GM23338 (cell line): ENCODE measurements around the gene GATA5. TPM values are rescaled to one million over a fixed set of nuclear protein-coding genes. Genes with fewer than 3 reads are reported as not detected.

Experiments used
- ATAC-seq: fragments of 200-7000 bp; cut with Tn5 transposase; 3 replicates; pipeline ENCODE4 v1.9.1; 2020
- DNase-seq: peaks from one replicate; pipeline ENCODE4 v3.0.0-alpha.2; 2015; ENCODE audit warnings: low spot score
- H2AFZ ChIP-seq: fragments of 200-600 bp; sonication (generic); 2 replicates; pipeline ENCODE4 v1.8.0; 2016; ENCODE audit warnings: antibody characterized with exemption, mild to moderate bottlenecking, moderate library complexity
- H3F3A ChIP-seq: fragments of 200-600 bp; sonication (generic); replicated peaks from 2 replicates; pipeline ENCODE4 v1.8.0; 2017; ENCODE audit warnings: antibody characterized with exemption, mixed run types, low read depth
- H3K27ac ChIP-seq: fragments of 200-600 bp; sonication (generic); 2 replicates; pipeline ENCODE4 v1.6.1; 2016; ENCODE audit warnings: low read depth
- H3K27me3 ChIP-seq: fragments of 200-600 bp; sonication (generic); 2 replicates; pipeline ENCODE4 v1.8.0; 2016; ENCODE audit warnings: mild to moderate bottlenecking, mixed run types, moderate library complexity; ENCODE audit not compliant: insufficient read depth
- H3K36me3 ChIP-seq: fragments of 200-600 bp; sonication (generic); 2 replicates; pipeline ENCODE4 v1.8.0; 2016; ENCODE audit warnings: mild to moderate bottlenecking; ENCODE audit not compliant: insufficient read depth
- H3K4me1 ChIP-seq: fragments of 200-600 bp; sonication (generic); 2 replicates; pipeline ENCODE4 v1.8.0; 2016; ENCODE audit warnings: mild to moderate bottlenecking, moderate library complexity; ENCODE audit not compliant: insufficient read depth
- H3K4me2 ChIP-seq: fragments of 200-600 bp; sonication (generic); 2 replicates; pipeline ENCODE4 v1.7.1; 2017; ENCODE audit warnings: mixed run types
- H3K4me3 ChIP-seq: fragments of 200-600 bp; sonication (generic); 2 replicates; pipeline ENCODE4 v1.6.1; 2016; ENCODE audit warnings: mixed run types
- H3K79me2 ChIP-seq: fragments of 200-600 bp; sonication (generic); replicated peaks from 2 replicates; pipeline ENCODE4 v1.8.0; 2017; ENCODE audit warnings: mild to moderate bottlenecking; ENCODE audit not compliant: insufficient read depth
- H3K9me2 ChIP-seq: fragments of 200-600 bp; sonication (generic); 2 replicates; pipeline ENCODE4 v1.8.0; 2017; ENCODE audit not compliant: insufficient read depth
- H4K20me1 ChIP-seq: fragments of 200-600 bp; sonication (generic); replicated peaks from 2 replicates; pipeline ENCODE4 v1.8.0; 2017; ENCODE audit warnings: mild to moderate bottlenecking; ENCODE audit not compliant: insufficient read depth
- H3K27ac Mint-ChIP-seq: 2 replicates; pipeline ENCODE4 v1.8.0; 2020; ENCODE audit warnings: inconsistent platforms, mild to moderate bottlenecking, moderate library complexity, mixed read lengths
- H3K27me3 Mint-ChIP-seq: 3 replicates; pipeline ENCODE4 v1.8.0; 2022; ENCODE audit warnings: low read depth, mild to moderate bottlenecking, moderate library complexity, mixed read lengths, inconsistent platforms; ENCODE audit not compliant: insufficient read depth, poor library complexity
- H3K36me3 Mint-ChIP-seq: 3 replicates; pipeline ENCODE4 v1.8.0; 2021; ENCODE audit warnings: low read depth, mild to moderate bottlenecking, inconsistent platforms, moderate library complexity, mixed read lengths
- H3K4me1 Mint-ChIP-seq: 3 replicates; pipeline ENCODE4 v1.8.0; 2020; ENCODE audit warnings: mild to moderate bottlenecking, inconsistent platforms, mixed read lengths
- H3K4me3 Mint-ChIP-seq: 3 replicates; pipeline ENCODE4 v1.8.0; 2021; ENCODE audit warnings: moderate library complexity, mild to moderate bottlenecking, inconsistent platforms, mixed read lengths
- H3K9me3 Mint-ChIP-seq: 3 replicates; pipeline ENCODE4 v1.8.0; 2020; ENCODE audit warnings: moderate library complexity, mild to moderate bottlenecking, inconsistent platforms, mixed read lengths
- CREB1 ChIP-seq: fragments of 250-450 bp; sonication (Bioruptor Pico); IDR thresholded peaks from 2 replicates; pipeline ENCODE4 v1.5.0; 2020; ENCODE audit warnings: low read depth, mild to moderate bottlenecking, moderate library complexity
- EZH2 ChIP-seq: fragments of 200-600 bp; sonication (generic); IDR thresholded peaks from one replicate; pipeline ENCODE4 v1.8.0; 2017; ENCODE audit warnings: antibody characterized with exemption, mild to moderate bottlenecking, low read depth; ENCODE audit not compliant: unreplicated experiment
- EZH2phosphoT487 ChIP-seq: fragments of 200-600 bp; sonication (generic); IDR thresholded peaks from one replicate; pipeline ENCODE4 v1.8.1; 2018; ENCODE audit warnings: antibody characterized with exemption; ENCODE audit not compliant: unreplicated experiment
- JUNB ChIP-seq: IDR thresholded peaks from one replicate; pipeline ENCODE4 v1.6.1; 2016; ENCODE audit warnings: antibody characterized with exemption; ENCODE audit not compliant: unreplicated experiment
- NANOG ChIP-seq: IDR thresholded peaks from 2 replicates; pipeline ENCODE4 v1.6.1; 2016; ENCODE audit warnings: antibody characterized with exemption, borderline replicate concordance
- POLR2AphosphoS5 ChIP-seq: IDR thresholded peaks from 2 replicates; pipeline ENCODE4 v1.6.1; 2016; ENCODE audit warnings: antibody characterized with exemption, low read depth
- REST ChIP-seq: IDR thresholded peaks from one replicate; pipeline ENCODE4 v1.6.1; 2018; ENCODE audit warnings: antibody characterized with exemption; ENCODE audit not compliant: unreplicated experiment
- STAT1 ChIP-seq: IDR thresholded peaks from one replicate; pipeline ENCODE4 v1.6.1; 2016; ENCODE audit warnings: antibody characterized with exemption; ENCODE audit not compliant: unreplicated experiment
- ZNF114 ChIP-seq: fragments of 250-450 bp; sonication (Bioruptor Pico); IDR thresholded peaks from 2 replicates; pipeline ENCODE4 v1.5.0; 2020; ENCODE audit warnings: mild to moderate bottlenecking, moderate library complexity
- ZNF331 ChIP-seq: fragments of 250-450 bp; sonication (Bioruptor Pico); IDR thresholded peaks from 2 replicates; pipeline ENCODE4 v1.5.0; 2020; ENCODE audit warnings: low read depth, mild to moderate bottlenecking, moderate library complexity
- polyA plus RNA-seq: library from polyadenylated mRNA; unstranded; fragments of >200 nt; fragmentation: Nextera tagmentation; extraction: Ambion mirVana; gene quantifications from 2 replicates; pipeline ENCODE4 v1.2.1, GENCODE V29; 2016
- total RNA-seq: library from RNA; depleted of rRNA; stranded (reverse); fragments of >200 nt; shearing (Covaris generic); gene quantifications from 2 replicates; pipeline ENCODE4 v1.2.3, GENCODE V29; 2014
- TF ChIP-seq, protein P1 (sequence below), 2 experiments: fragments of 200-600 bp in 1 of 2; sonication (generic) in 1 of 2; conservative IDR thresholded peaks; 2 replicates each; pipeline versions ENCODE4 v1.5.1 to v1.6.1; 2016 to 2017; ENCODE audit warnings: antibody characterized with exemption in 2 of 2, low read depth in 2 of 2, mild to moderate bottlenecking in 2 of 2, moderate library complexity in 1 of 2
- TF ChIP-seq, protein P2 (sequence below): fragments of 250-450 bp; sonication (Bioruptor Pico); IDR thresholded peaks from 2 replicates; pipeline ENCODE4 v1.5.0; 2020; ENCODE audit warnings: mild to moderate bottlenecking, moderate library complexity
- TF ChIP-seq, protein P3 (sequence below): IDR thresholded peaks from 2 replicates; pipeline ENCODE4 v1.6.1; 2016; ENCODE audit warnings: antibody characterized with exemption

GATA5 gene
- total and polyA plus RNA-seq, 2 experiments from 2014 or later: 0.60 to 0.73 TPM

- ATAC-seq (no peak), DNase-seq (no peak)
- Histone ChIP-seq H3K79me2 (no peaks in the 10 kb centered on the region), H4K20me1 (no peaks in the 10 kb centered on the region), H3K27ac (no peak overlapping the region), H3K4me1 (no peaks in the 10 kb centered on the region), H3F3A (peaks cover 8% of the 10 kb centered on the region; the same call in 1 of the 2 replicates), H3K27me3 (no peaks in the 10 kb centered on the region), H3K4me2 (no peak overlapping the region), H3K9me2 (no peaks in the 10 kb centered on the region), H2AFZ (no peak overlapping the region), H3K4me3 (no peak overlapping the region), H3K36me3 (no peaks in the 10 kb centered on the region)
- H3K4me1 Mint-ChIP-seq: no peaks in the 10 kb centered on the region
- H3K36me3 Mint-ChIP-seq: no peaks in the 10 kb centered on the region
- TF ChIP-seq NANOG (no peak), STAT1 (no peak), EZH2phosphoT487 (no peak), ZNF114 (CRISPR knock-in tag) (no peak), REST (no peak), ZNF331 (CRISPR knock-in tag) (no peak), JUNB (no peak), POLR2AphosphoS5 (no peak), EZH2 (no peak), CREB1 (no peak)
- TF ChIP-seq, protein P1, sequence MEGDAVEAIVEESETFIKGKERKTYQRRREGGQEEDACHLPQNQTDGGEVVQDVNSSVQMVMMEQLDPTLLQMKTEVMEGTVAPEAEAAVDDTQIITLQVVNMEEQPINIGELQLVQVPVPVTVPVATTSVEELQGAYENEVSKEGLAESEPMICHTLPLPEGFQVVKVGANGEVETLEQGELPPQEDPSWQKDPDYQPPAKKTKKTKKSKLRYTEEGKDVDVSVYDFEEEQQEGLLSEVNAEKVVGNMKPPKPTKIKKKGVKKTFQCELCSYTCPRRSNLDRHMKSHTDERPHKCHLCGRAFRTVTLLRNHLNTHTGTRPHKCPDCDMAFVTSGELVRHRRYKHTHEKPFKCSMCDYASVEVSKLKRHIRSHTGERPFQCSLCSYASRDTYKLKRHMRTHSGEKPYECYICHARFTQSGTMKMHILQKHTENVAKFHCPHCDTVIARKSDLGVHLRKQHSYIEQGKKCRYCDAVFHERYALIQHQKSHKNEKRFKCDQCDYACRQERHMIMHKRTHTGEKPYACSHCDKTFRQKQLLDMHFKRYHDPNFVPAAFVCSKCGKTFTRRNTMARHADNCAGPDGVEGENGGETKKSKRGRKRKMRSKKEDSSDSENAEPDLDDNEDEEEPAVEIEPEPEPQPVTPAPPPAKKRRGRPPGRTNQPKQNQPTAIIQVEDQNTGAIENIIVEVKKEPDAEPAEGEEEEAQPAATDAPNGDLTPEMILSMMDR (conservative IDR thresholded peaks at IDR 0.05; ENCODE audit: low read depth in 2 of 2): no peak
- TF ChIP-seq, protein P2, sequence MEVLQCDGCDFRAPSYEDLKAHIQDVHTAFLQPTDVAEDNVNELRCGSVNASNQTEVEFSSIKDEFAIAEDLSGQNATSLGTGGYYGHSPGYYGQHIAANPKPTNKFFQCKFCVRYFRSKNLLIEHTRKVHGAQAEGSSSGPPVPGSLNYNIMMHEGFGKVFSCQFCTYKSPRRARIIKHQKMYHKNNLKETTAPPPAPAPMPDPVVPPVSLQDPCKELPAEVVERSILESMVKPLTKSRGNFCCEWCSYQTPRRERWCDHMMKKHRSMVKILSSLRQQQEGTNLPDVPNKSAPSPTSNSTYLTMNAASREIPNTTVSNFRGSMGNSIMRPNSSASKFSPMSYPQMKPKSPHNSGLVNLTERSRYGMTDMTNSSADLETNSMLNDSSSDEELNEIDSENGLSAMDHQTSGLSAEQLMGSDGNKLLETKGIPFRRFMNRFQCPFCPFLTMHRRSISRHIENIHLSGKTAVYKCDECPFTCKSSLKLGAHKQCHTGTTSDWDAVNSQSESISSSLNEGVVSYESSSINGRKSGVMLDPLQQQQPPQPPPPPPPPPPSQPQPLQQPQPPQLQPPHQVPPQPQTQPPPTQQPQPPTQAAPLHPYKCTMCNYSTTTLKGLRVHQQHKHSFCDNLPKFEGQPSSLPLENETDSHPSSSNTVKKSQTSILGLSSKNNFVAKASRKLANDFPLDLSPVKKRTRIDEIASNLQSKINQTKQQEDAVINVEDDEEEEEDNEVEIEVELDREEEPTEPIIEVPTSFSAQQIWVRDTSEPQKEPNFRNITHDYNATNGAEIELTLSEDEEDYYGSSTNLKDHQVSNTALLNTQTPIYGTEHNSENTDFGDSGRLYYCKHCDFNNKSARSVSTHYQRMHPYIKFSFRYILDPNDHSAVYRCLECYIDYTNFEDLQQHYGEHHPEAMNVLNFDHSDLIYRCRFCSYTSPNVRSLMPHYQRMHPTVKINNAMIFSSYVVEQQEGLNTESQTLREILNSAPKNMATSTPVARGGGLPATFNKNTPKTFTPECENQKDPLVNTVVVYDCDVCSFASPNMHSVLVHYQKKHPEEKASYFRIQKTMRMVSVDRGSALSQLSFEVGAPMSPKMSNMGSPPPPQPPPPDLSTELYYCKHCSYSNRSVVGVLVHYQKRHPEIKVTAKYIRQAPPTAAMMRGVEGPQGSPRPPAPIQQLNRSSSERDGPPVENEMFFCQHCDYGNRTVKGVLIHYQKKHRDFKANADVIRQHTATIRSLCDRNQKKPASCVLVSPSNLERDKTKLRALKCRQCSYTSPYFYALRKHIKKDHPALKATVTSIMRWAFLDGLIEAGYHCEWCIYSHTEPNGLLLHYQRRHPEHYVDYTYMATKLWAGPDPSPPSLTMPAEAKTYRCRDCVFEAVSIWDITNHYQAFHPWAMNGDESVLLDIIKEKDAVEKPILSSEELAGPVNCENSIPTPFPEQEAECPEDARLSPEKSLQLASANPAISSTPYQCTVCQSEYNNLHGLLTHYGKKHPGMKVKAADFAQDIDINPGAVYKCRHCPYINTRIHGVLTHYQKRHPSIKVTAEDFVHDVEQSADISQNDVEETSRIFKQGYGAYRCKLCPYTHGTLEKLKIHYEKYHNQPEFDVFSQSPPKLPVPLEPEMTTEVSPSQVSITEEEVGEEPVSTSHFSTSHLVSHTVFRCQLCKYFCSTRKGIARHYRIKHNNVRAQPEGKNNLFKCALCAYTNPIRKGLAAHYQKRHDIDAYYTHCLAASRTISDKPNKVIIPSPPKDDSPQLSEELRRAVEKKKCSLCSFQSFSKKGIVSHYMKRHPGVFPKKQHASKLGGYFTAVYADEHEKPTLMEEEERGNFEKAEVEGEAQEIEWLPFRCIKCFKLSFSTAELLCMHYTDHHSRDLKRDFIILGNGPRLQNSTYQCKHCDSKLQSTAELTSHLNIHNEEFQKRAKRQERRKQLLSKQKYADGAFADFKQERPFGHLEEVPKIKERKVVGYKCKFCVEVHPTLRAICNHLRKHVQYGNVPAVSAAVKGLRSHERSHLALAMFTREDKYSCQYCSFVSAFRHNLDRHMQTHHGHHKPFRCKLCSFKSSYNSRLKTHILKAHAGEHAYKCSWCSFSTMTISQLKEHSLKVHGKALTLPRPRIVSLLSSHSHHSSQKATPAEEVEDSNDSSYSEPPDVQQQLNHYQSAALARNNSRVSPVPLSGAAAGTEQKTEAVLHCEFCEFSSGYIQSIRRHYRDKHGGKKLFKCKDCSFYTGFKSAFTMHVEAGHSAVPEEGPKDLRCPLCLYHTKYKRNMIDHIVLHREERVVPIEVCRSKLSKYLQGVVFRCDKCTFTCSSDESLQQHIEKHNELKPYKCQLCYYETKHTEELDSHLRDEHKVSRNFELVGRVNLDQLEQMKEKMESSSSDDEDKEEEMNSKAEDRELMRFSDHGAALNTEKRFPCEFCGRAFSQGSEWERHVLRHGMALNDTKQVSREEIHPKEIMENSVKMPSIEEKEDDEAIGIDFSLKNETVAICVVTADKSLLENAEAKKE: no peak
- TF ChIP-seq, protein P3, sequence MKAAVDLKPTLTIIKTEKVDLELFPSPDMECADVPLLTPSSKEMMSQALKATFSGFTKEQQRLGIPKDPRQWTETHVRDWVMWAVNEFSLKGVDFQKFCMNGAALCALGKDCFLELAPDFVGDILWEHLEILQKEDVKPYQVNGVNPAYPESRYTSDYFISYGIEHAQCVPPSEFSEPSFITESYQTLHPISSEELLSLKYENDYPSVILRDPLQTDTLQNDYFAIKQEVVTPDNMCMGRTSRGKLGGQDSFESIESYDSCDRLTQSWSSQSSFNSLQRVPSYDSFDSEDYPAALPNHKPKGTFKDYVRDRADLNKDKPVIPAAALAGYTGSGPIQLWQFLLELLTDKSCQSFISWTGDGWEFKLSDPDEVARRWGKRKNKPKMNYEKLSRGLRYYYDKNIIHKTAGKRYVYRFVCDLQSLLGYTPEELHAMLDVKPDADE: no peak
- peaks cover 2% of the 10 kb centered on the region for H3K27me3 Mint-ChIP-seq
- H3K4me3 Mint-ChIP-seq: no peak overlapping the region
- H3K27ac Mint-ChIP-seq: no peak overlapping the region
- no peaks in the 10 kb centered on the region for H3K9me3 Mint-ChIP-seq
These were observed 58.9 kb downstream of the GATA5 start for GRCh38 chr20:62416651-62417637.
